Activated CD4-positive, alpha-beta memory T cell treated with anti-CD3 and anti-CD28 coated beads for 36 hours (primary cell): ENCODE measurements around the gene TCF4. TPM values are rescaled to one million over a fixed set of nuclear protein-coding genes. Genes with fewer than 3 reads are reported as not detected.

Experiments
- CTCF ChIA-PET: fragments of 350-600 bp; sonication (Branson Sonifier 250); formaldehyde crosslinking; loops from one replicate; lab custom pipeline; 2021; ENCODE audit warnings: antibody characterized with exemption, inconsistent platforms; lab: Charles Lee
- POLR2A ChIA-PET: fragments of 350-600 bp; sonication (Branson Sonifier 250); formaldehyde crosslinking; loops from one replicate; lab custom pipeline; 2021; ENCODE audit warnings: antibody characterized with exemption; lab: Charles Lee
- DNase-seq: peaks from one replicate; pipeline ENCODE4 v3.0.0-alpha.2; 2020
- H3K27ac Mint-ChIP-seq: one replicate; pipeline ENCODE4 v1.8.0; 2021; ENCODE audit warnings: mixed read lengths
- H3K27me3 Mint-ChIP-seq: one replicate; pipeline ENCODE4 v1.8.0; 2021; ENCODE audit warnings: mixed read lengths
- H3K36me3 Mint-ChIP-seq: one replicate; pipeline ENCODE4 v1.8.0; 2021; ENCODE audit warnings: mixed read lengths
- H3K4me1 Mint-ChIP-seq: one replicate; pipeline ENCODE4 v1.8.0; 2021; ENCODE audit warnings: low read depth, mixed read lengths
- H3K4me3 Mint-ChIP-seq: one replicate; pipeline ENCODE4 v1.8.0; 2021; ENCODE audit warnings: mild to moderate bottlenecking, mixed read lengths
- H3K9me3 Mint-ChIP-seq: one replicate; pipeline ENCODE4 v1.8.0; 2021; ENCODE audit warnings: mixed read lengths
- intact Hi-C: fragments of 100-400 bp; cut with micrococcal nuclease; formaldehyde crosslinking; loops from one replicate; pipeline ENCODE4 v1.15.1; 2023
- microRNA-seq: library from miRNA; unstranded; fragments of <30 nt; microRNA quantifications from one replicate; pipeline ENCODE4 v1.2.0, GENCODE V29; 2022; ENCODE audit warnings: borderline number of aligned reads, borderline microRNAs expressed, borderline replicate concordance
- total RNA-seq, 2 experiments: library from RNA; stranded (reverse); gene quantifications; one replicate each; pipeline ENCODE4 v1.2.3, GENCODE V29; 2021

The TCF4 gene
- total RNA-seq, 2 experiments from 2014 or later, result not detected

DNA sequence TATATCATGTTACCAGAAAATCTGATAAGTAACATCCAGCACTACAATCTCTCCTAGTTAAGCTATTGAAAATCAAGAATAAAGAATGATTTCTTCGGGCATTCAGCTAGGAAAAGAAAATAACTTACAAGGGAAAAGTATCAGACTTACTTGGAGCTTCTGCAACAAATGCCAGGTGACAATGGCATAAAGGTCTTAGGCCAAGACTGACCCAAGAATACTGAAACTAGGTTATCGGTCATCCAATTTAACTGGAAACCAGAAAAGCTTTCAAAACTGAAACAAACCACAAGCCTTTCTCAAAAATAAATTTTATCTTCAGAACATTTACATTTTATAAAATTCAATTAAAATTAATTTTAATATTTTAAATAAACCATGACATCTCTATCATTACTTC is 414.7 kb downstream of the TCF4 start:
- no peak overlapping the region for H3K27ac Mint-ChIP-seq
- no peaks in the 10 kb centered on the region for H3K4me1 Mint-ChIP-seq
- ChIA-PET POLR2A (no interaction called here), CTCF (no interaction called here)
- no peak for DNase-seq
- no peaks in the 10 kb centered on the region for H3K36me3 Mint-ChIP-seq
- no peak overlapping the region for H3K4me3 Mint-ChIP-seq
- intact Hi-C loops, result no loop called here
- H3K27me3 Mint-ChIP-seq, result no peaks in the 10 kb centered on the region
- peaks cover 8% of the 10 kb centered on the region for H3K9me3 Mint-ChIP-seq

Small RNAs within 50 kb of the gene (microRNA-seq; reads per million reads assigned to microRNA genes)
- gene MIR4529, result not detected
